ENCODE data around the gene SLC46A1. TPM values are rescaled to one million over a fixed set of nuclear protein-coding genes. Genes with fewer than 3 reads are reported as not detected.

The SLC46A1 gene
- total and polyA plus RNA-seq, 2 of the 13 experiments (the other 11 are each of a cell fraction or from before 2014, with no cell fraction given) = 19.6 to 22.6 TPM

- TF ChIP-seq ARID5B (CRISPR knock-in tag; IDR thresholded peaks at IDR 0.05) (0 out of 2 replicates have a peak, but pooled peaks have one; percentile 9), POLR2AphosphoS2 (IDR thresholded peaks at IDR 0.05; ENCODE audit: low read depth, low read length) (no peak), RFXAP (CRISPR knock-in tag; IDR thresholded peaks at IDR 0.05; ENCODE audit: borderline replicate concordance) (no peak), GABPB1 (CRISPR knock-in tag; IDR thresholded peaks at IDR 0.05) (peak; percentile 67; the same call in 1 of the 2 replicates), ZFP37 (CRISPR knock-in tag; IDR thresholded peaks at IDR 0.05; ENCODE audit: borderline replicate concordance) (no peak), KLF16 (CRISPR knock-in tag; IDR thresholded peaks at IDR 0.05) (no peak), PRMT3 (CRISPR knock-in tag; IDR thresholded peaks at IDR 0.05; ENCODE audit: borderline replicate concordance, low read depth) (no peak), ZNF484 (CRISPR knock-in tag; IDR thresholded peaks at IDR 0.05; ENCODE audit: borderline replicate concordance, low read depth) (no peak)
- TF ChIP-seq, protein P1, sequence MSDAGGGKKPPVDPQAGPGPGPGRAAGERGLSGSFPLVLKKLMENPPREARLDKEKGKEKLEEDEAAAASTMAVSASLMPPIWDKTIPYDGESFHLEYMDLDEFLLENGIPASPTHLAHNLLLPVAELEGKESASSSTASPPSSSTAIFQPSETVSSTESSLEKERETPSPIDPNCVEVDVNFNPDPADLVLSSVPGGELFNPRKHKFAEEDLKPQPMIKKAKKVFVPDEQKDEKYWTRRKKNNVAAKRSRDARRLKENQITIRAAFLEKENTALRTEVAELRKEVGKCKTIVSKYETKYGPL (CRISPR knock-in tag; IDR thresholded peaks at IDR 0.05) = no peak
- TF ChIP-seq, protein P2, sequence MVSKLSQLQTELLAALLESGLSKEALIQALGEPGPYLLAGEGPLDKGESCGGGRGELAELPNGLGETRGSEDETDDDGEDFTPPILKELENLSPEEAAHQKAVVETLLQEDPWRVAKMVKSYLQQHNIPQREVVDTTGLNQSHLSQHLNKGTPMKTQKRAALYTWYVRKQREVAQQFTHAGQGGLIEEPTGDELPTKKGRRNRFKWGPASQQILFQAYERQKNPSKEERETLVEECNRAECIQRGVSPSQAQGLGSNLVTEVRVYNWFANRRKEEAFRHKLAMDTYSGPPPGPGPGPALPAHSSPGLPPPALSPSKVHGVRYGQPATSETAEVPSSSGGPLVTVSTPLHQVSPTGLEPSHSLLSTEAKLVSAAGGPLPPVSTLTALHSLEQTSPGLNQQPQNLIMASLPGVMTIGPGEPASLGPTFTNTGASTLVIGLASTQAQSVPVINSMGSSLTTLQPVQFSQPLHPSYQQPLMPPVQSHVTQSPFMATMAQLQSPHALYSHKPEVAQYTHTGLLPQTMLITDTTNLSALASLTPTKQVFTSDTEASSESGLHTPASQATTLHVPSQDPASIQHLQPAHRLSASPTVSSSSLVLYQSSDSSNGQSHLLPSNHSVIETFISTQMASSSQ (IDR thresholded peaks at IDR 0.05; ENCODE audit: low read depth) = no peak
- TF ChIP-seq, protein P2 (CRISPR knock-in tag; IDR thresholded peaks at IDR 0.05; ENCODE audit: borderline replicate concordance) = peak; percentile 6; the same call in 1 of the 2 replicates
- TF ChIP-seq, protein P3, sequence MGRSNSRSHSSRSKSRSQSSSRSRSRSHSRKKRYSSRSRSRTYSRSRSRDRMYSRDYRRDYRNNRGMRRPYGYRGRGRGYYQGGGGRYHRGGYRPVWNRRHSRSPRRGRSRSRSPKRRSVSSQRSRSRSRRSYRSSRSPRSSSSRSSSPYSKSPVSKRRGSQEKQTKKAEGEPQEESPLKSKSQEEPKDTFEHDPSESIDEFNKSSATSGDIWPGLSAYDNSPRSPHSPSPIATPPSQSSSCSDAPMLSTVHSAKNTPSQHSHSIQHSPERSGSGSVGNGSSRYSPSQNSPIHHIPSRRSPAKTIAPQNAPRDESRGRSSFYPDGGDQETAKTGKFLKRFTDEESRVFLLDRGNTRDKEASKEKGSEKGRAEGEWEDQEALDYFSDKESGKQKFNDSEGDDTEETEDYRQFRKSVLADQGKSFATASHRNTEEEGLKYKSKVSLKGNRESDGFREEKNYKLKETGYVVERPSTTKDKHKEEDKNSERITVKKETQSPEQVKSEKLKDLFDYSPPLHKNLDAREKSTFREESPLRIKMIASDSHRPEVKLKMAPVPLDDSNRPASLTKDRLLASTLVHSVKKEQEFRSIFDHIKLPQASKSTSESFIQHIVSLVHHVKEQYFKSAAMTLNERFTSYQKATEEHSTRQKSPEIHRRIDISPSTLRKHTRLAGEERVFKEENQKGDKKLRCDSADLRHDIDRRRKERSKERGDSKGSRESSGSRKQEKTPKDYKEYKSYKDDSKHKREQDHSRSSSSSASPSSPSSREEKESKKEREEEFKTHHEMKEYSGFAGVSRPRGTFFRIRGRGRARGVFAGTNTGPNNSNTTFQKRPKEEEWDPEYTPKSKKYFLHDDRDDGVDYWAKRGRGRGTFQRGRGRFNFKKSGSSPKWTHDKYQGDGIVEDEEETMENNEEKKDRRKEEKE (IDR thresholded peaks at IDR 0.05) = no peak
- TF ChIP-seq, protein P4, sequence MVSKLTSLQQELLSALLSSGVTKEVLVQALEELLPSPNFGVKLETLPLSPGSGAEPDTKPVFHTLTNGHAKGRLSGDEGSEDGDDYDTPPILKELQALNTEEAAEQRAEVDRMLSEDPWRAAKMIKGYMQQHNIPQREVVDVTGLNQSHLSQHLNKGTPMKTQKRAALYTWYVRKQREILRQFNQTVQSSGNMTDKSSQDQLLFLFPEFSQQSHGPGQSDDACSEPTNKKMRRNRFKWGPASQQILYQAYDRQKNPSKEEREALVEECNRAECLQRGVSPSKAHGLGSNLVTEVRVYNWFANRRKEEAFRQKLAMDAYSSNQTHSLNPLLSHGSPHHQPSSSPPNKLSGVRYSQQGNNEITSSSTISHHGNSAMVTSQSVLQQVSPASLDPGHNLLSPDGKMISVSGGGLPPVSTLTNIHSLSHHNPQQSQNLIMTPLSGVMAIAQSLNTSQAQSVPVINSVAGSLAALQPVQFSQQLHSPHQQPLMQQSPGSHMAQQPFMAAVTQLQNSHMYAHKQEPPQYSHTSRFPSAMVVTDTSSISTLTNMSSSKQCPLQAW (CRISPR knock-in tag; IDR thresholded peaks at IDR 0.05) = no peak
These were observed at the start of gene SLC46A1 (continued) for GRCh38 chr17:28405632-28406472.
